SU-DHL-6 (cell line): ENCODE measurements around the gene PCGF5.

Experiments used
- H2AFZ ChIP-seq: fragments of 200-600 bp; sonication (generic); 2 replicates; pipeline ENCODE4 v1.6.1; 2014; ENCODE audit warnings: low read depth, mild to moderate bottlenecking, moderate library complexity, mixed read lengths, antibody characterized with exemption, low read length; ENCODE audit not compliant: severe bottlenecking
- H3F3A ChIP-seq: fragments of 200-600 bp; shearing (Covaris generic); 2 replicates; pipeline ENCODE4 v1.6.0; 2016; ENCODE audit warnings: antibody characterized with exemption, mild to moderate bottlenecking; ENCODE audit not compliant: insufficient read depth
- H3K27ac ChIP-seq: fragments of 200-600 bp; sonication (generic); 2 replicates; pipeline ENCODE4 v1.5.1; 2016; ENCODE audit warnings: low read depth, mild to moderate bottlenecking, low read length, moderate library complexity, mixed read lengths
- H3K27me3 ChIP-seq: fragments of 200-600 bp; sonication (generic), shearing (Covaris generic); 2 replicates; pipeline ENCODE4 v1.6.0; 2014; ENCODE audit warnings: mild to moderate bottlenecking, low read length
- H3K36me3 ChIP-seq: fragments of 200-600 bp; sonication (generic); 2 replicates; pipeline ENCODE4 v1.6.1; 2014; ENCODE audit warnings: mild to moderate bottlenecking, low read length, mixed read lengths
- H3K4me2 ChIP-seq: fragments of 300-600, 200-600 bp; shearing (Covaris generic), sonication (generic); 2 replicates; pipeline ENCODE4 v1.6.0; 2014; ENCODE audit warnings: low read length, low read depth, mild to moderate bottlenecking; ENCODE audit not compliant: poor library complexity, severe bottlenecking
- H3K4me3 ChIP-seq: fragments of 200-600 bp; sonication (generic); 2 replicates; pipeline ENCODE4 v1.5.1; 2014; ENCODE audit warnings: antibody characterized with exemption, low read length, mild to moderate bottlenecking, mixed read lengths; ENCODE audit not compliant: insufficient read depth, poor library complexity, severe bottlenecking
- H3K79me2 ChIP-seq: fragments of 200-600 bp; sonication (generic); 2 replicates; pipeline ENCODE4 v1.6.1; 2014; ENCODE audit warnings: mild to moderate bottlenecking, low read length, moderate library complexity; ENCODE audit not compliant: insufficient read depth
- H3K9ac ChIP-seq: fragments of 200-600 bp; sonication (generic); 2 replicates; pipeline ENCODE4 v1.7.0; 2014; ENCODE audit warnings: mild to moderate bottlenecking, low read length
- H3K9me2 ChIP-seq: fragments of 200-600 bp; sonication (generic); replicated peaks from 2 replicates; pipeline ENCODE4 v1.6.1; 2014; ENCODE audit warnings: low read length; ENCODE audit not compliant: insufficient read depth
- H3K9me3 ChIP-seq: fragments of 200-600 bp; sonication (generic); 2 replicates; pipeline ENCODE4 v1.6.1; 2014; ENCODE audit warnings: low read length, mixed read lengths; ENCODE audit not compliant: insufficient read depth
- H4K20me1 ChIP-seq: fragments of 200-600 bp; sonication (generic); 2 replicates; pipeline ENCODE4 v1.6.1; 2014; ENCODE audit warnings: low read depth, mild to moderate bottlenecking, antibody characterized with exemption, low read length, moderate library complexity, mixed read lengths
- EZH2phosphoT487 ChIP-seq: fragments of 200-600 bp; sonication (generic), shearing (Covaris generic); conservative IDR thresholded peaks from 2 replicates; pipeline ENCODE4 v1.6.1; 2018; ENCODE audit warnings: mild to moderate bottlenecking, antibody characterized with exemption, low read length, moderate library complexity, mixed read lengths
- TF ChIP-seq, protein P1 (sequence below): fragments of 200-600 bp; sonication (generic); IDR thresholded peaks from one replicate; pipeline ENCODE4 v1.5.1; 2017; ENCODE audit warnings: antibody characterized with exemption, mild to moderate bottlenecking, low read length, moderate library complexity; ENCODE audit not compliant: insufficient read depth, poor library complexity, severe bottlenecking

PCGF5 gene

DNA sequence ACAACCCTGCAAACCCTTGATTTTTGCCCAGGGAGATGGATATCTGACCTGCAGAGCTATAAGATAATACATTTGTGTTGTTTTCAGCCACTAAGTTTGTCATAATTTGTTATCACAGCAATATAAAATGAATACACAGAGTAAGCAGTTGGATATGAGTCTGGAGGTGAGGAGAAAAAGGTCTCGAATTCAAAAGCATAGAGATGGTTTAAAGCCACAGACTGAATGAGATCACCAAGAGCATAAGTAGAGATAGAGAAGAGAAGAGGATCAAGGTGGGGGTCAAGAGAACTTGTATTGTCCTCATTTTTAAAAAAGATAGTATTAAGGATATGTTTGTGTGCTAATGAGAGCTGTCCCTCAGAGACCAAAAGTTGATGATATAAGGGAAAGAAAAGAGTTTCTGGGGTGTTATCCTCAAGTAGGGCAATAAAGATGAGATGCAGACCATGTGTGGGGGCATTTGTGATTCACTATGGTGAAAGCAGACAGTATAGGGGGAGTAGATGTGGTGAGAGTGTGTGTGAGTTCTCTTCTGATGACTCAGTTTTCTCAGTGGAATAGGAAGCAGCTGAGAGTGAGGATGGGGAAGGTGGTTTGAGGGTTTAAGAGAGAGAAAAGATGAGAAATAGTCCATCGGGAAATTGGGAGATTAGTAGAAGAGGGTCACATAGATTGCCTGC, 25.8 kb upstream of the PCGF5 start:
- Histone ChIP-seq H3K27me3 (no peaks in the 10 kb centered on the region), H3K4me2 (no peak overlapping the region), H2AFZ (no peak overlapping the region), H3K36me3 (no peaks in the 10 kb centered on the region), H3K4me3 (no peak overlapping the region), H3K79me2 (no peaks in the 10 kb centered on the region), H4K20me1 (no peaks in the 10 kb centered on the region; the same call in 1 of the 2 replicates), H3K9me3 (no peaks in the 10 kb centered on the region), H3K27ac (no peak overlapping the region), H3K9ac (no peak overlapping the region), H3K9me2 (no peaks in the 10 kb centered on the region), H3F3A (no peaks in the 10 kb centered on the region)
- TF ChIP-seq, protein P1, sequence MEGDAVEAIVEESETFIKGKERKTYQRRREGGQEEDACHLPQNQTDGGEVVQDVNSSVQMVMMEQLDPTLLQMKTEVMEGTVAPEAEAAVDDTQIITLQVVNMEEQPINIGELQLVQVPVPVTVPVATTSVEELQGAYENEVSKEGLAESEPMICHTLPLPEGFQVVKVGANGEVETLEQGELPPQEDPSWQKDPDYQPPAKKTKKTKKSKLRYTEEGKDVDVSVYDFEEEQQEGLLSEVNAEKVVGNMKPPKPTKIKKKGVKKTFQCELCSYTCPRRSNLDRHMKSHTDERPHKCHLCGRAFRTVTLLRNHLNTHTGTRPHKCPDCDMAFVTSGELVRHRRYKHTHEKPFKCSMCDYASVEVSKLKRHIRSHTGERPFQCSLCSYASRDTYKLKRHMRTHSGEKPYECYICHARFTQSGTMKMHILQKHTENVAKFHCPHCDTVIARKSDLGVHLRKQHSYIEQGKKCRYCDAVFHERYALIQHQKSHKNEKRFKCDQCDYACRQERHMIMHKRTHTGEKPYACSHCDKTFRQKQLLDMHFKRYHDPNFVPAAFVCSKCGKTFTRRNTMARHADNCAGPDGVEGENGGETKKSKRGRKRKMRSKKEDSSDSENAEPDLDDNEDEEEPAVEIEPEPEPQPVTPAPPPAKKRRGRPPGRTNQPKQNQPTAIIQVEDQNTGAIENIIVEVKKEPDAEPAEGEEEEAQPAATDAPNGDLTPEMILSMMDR = no peak
- TF ChIP-seq EZH2phosphoT487 = no peak

DNA sequence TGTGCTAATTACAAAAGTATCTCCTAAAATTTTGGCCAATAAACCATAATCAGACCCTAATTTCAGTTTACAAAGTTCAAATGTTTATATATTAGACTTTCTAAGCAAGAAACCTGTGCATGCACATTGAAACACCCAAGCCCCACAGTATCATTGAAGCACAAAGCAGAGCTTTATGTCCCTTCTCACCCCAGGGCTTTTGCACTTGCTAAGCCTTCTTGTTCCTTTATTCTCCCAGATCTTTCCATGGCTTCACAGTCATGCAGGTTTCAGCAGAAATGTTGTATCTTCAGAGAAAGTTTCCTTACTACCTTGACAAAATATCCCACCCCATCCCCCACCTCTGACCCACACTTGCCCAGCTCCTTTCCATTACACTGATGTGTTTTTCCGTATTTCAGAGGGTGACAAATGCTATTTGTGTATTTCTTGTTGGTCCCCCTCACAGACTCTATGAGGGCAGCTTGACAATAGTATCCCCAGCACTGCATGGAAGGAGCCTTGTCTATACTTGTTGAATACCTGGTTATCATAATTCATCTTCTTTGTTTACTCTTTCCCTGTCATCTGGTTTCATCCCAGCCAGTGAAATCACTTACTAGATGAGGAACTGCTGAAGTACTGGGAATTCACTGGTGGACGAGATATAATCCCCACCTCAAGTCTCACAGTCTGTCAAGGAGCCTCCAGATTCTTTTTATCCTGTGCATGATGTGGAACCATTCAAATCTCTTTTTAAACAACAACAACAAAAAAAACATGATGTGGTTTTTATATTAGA, 24.0 kb upstream of the PCGF5 start:
- no peaks in the 10 kb centered on the region for H3F3A ChIP-seq
- H2AFZ ChIP-seq = no peak overlapping the region
- H3K36me3 ChIP-seq = no peaks in the 10 kb centered on the region
- no peaks in the 10 kb centered on the region for H3K27me3 ChIP-seq
- no peaks in the 10 kb centered on the region for H3K9me2 ChIP-seq
- H3K4me3 ChIP-seq = no peak overlapping the region
- no peak overlapping the region for H3K4me2 ChIP-seq
- H3K9me3 ChIP-seq = no peaks in the 10 kb centered on the region
- no peak overlapping the region for H3K27ac ChIP-seq
- H4K20me1 ChIP-seq = no peaks in the 10 kb centered on the region
- H3K9ac ChIP-seq = no peak overlapping the region
- H3K79me2 ChIP-seq = no peaks in the 10 kb centered on the region
- no peak for TF ChIP-seq EZH2phosphoT487
- TF ChIP-seq, protein P1 = no peak

DNA sequence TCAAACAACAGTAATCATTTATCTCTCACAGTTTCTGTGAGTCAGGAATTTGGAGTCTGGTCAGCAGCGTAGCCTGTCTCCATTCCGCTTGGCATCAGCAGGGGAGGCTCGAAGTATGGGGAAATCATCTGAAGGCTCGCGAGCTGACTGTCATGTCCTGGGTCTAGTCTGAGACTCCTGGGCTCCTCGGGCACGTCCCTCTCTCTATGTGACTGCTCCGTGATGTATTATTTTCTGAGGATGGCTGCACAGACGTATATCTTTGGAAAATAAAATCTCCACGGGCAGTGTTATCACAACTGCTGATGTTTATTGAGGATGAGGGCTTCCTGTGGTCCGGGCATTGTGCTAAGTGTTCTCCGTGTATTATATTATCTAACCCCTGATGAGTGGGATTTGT, 23.3 kb upstream of the PCGF5 start:
- Histone ChIP-seq H3K9me2 (no peaks in the 10 kb centered on the region), H3K4me3 (no peak overlapping the region), H3K27me3 (no peaks in the 10 kb centered on the region), H3K4me2 (no peak overlapping the region), H4K20me1 (0 out of 2 replicates have a peak, but pooled peaks cover 5% of the 10 kb centered on the region), H3K36me3 (no peaks in the 10 kb centered on the region), H3K79me2 (no peaks in the 10 kb centered on the region), H3K9ac (no peak overlapping the region), H3F3A (no peaks in the 10 kb centered on the region), H3K27ac (no peak overlapping the region), H2AFZ (no peak overlapping the region), H3K9me3 (no peaks in the 10 kb centered on the region)
- TF ChIP-seq EZH2phosphoT487 = no peak

DNA sequence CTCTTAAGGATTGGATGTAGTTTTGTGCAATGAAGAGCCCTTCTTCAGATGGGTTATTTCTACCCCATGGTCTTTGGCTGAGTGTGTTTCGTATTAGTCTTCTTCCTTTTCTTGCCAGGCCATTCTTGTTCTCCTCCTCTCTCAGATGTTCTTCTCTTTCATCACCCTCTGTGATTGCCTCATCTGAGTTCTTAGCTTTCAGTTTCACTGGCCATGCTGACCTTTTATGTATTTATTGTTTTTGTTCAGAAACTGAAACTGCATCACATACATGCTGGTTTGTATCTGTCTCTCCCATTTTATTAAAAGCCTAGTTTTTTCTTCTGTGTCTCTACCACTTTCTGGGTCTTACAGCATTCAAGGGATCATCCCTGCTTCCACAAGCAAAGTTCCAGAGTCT, 21.7 kb upstream of the PCGF5 start:
- H3K9me3 ChIP-seq = no peaks in the 10 kb centered on the region
- H3K27me3 ChIP-seq = no peaks in the 10 kb centered on the region
- H2AFZ ChIP-seq = no peak overlapping the region
- no peak overlapping the region for H3K4me3 ChIP-seq
- no peak overlapping the region for H3K9ac ChIP-seq
- no peak overlapping the region for H3K4me2 ChIP-seq
- no peaks in the 10 kb centered on the region for H3K79me2 ChIP-seq
- no peak for TF ChIP-seq EZH2phosphoT487
- TF ChIP-seq, protein P1 = no peak
- no peaks in the 10 kb centered on the region for H3K36me3 ChIP-seq
- no peaks in the 10 kb centered on the region for H3F3A ChIP-seq
- no peak overlapping the region for H3K27ac ChIP-seq
- H3K9me2 ChIP-seq = no peaks in the 10 kb centered on the region
- H4K20me1 ChIP-seq = 0 out of 2 replicates have a peak, but pooled peaks cover 6% of the 10 kb centered on the region
